HUES6 (cell line): ENCODE results near the gene EPG5.

Source experiments
- H3K27ac ChIP-seq: 2 replicates; pipeline ENCODE4 v1.7.0; 2013; ENCODE audit warnings: low read depth, mild to moderate bottlenecking, low read length, inconsistent platforms
- H3K27me3 ChIP-seq: 2 replicates; pipeline ENCODE4 v1.6.1; 2013; ENCODE audit warnings: low read length; ENCODE audit not compliant: control insufficient read depth, insufficient read depth
- H3K36me3 ChIP-seq: 2 replicates; pipeline ENCODE4 v1.6.1; 2013; ENCODE audit warnings: low read length; ENCODE audit not compliant: control insufficient read depth, insufficient read depth
- H3K4me1 ChIP-seq: 2 replicates; pipeline ENCODE4 v1.6.1; 2013; ENCODE audit warnings: low read length; ENCODE audit not compliant: control insufficient read depth, insufficient read depth
- H3K4me3 ChIP-seq: 2 replicates; pipeline ENCODE4 v1.5.1; 2013; ENCODE audit warnings: low read depth, low read length
- H3K9ac ChIP-seq: one replicate; pipeline ENCODE4 v1.6.1; 2013; ENCODE audit warnings: mild to moderate bottlenecking, low read length
- H3K9me3 ChIP-seq: 2 replicates; pipeline ENCODE4 v1.6.1; 2013; ENCODE audit warnings: low read depth, low read length; ENCODE audit not compliant: control insufficient read depth, insufficient read depth

Gene EPG5

GRCh38 chr18:45839414-45840395, 127.4 kb downstream of the EPG5 start:
- H3K4me3 ChIP-seq, result no peak overlapping the region
- H3K27ac ChIP-seq, result no peak overlapping the region
- H3K9me3 ChIP-seq, result no peaks in the 10 kb centered on the region
- peaks cover 12% of the 10 kb centered on the region; the same call in 1 of the 2 replicates for H3K4me1 ChIP-seq
- no peaks in the 10 kb centered on the region for H3K36me3 ChIP-seq
- no peak overlapping the region for H3K9ac ChIP-seq
- peaks cover 50% of the 10 kb centered on the region for H3K27me3 ChIP-seq

DNA sequence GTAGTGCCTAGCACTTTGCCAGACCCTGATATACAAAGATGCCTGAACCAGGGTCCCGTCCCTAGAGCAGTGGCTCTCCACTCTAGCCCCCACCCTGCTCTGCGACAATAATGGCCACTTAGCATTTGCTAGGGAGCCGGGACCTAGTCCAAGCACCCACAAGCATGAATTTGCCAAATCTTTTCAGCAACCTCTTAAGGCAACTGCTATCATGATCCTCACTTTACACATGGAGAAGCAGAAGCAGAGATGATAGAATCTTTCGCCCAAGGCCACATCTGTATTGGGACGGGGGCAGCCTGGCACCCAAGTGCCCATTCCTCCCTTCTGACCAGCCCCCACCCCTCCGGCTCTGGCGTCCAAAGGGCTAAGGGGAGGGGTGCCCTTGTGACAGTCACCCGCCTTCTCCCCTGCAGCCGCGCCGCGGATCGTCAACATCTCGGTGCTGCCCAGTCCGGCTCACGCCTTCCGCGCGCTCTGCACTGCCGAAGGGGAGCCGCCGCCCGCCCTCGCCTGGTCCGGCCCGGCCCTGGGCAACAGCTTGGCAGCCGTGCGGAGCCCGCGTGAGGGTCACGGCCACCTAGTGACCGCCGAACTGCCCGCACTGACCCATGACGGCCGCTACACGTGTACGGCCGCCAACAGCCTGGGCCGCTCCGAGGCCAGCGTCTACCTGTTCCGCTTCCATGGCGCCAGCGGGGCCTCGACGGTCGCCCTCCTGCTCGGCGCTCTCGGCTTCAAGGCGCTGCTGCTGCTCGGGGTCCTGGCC, 128.6 kb downstream of the EPG5 start:
- H3K4me1 ChIP-seq, result peaks cover 12% of the 10 kb centered on the region; the same call in 1 of the 2 replicates
- H3K4me3 ChIP-seq, result peak overlapping the region; percentile 59
- no peak overlapping the region for H3K9ac ChIP-seq
- H3K27ac ChIP-seq, result no peak overlapping the region
- no peaks in the 10 kb centered on the region for H3K9me3 ChIP-seq
- no peaks in the 10 kb centered on the region for H3K36me3 ChIP-seq
- H3K27me3 ChIP-seq, result peaks cover 58% of the 10 kb centered on the region

DNA sequence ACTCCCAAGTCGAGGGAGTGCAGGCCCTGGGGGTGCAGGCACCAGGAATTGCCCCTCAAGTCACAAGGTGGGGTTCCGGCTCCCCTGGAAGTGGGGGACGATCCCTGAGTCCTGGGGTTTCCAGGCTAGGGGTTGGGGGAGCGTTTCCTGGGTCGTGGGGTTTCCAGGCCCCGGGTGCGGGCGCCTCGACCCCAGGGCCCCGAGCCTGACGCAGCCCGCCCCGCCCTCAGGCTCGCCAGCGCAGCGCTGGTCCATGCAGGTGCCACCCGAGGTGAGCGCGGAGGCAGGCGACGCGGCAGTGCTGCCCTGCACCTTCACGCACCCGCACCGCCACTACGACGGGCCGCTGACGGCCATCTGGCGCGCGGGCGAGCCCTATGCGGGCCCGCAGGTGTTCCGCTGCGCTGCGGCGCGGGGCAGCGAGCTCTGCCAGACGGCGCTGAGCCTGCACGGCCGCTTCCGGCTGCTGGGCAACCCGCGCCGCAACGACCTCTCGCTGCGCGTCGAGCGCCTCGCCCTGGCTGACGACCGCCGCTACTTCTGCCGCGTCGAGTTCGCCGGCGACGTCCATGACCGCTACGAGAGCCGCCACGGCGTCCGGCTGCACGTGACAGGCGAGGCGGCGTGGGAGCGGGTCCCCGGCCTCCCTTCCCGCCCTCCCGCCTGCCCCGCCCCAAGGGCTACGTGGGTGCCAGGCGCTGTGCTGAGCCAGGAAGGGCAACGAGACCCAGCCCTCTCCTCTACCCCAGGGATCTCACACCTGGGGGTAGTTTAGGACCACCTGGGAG, 129.7 kb downstream of the EPG5 start:
- no peaks in the 10 kb centered on the region for H3K36me3 ChIP-seq
- H3K4me1 ChIP-seq, result peaks cover 12% of the 10 kb centered on the region; the same call in 1 of the 2 replicates
- peak overlapping the region; percentile 59 for H3K4me3 ChIP-seq
- H3K27ac ChIP-seq, result no peak overlapping the region
- peaks cover 58% of the 10 kb centered on the region for H3K27me3 ChIP-seq
- no peak overlapping the region for H3K9ac ChIP-seq
- no peaks in the 10 kb centered on the region for H3K9me3 ChIP-seq

DNA sequence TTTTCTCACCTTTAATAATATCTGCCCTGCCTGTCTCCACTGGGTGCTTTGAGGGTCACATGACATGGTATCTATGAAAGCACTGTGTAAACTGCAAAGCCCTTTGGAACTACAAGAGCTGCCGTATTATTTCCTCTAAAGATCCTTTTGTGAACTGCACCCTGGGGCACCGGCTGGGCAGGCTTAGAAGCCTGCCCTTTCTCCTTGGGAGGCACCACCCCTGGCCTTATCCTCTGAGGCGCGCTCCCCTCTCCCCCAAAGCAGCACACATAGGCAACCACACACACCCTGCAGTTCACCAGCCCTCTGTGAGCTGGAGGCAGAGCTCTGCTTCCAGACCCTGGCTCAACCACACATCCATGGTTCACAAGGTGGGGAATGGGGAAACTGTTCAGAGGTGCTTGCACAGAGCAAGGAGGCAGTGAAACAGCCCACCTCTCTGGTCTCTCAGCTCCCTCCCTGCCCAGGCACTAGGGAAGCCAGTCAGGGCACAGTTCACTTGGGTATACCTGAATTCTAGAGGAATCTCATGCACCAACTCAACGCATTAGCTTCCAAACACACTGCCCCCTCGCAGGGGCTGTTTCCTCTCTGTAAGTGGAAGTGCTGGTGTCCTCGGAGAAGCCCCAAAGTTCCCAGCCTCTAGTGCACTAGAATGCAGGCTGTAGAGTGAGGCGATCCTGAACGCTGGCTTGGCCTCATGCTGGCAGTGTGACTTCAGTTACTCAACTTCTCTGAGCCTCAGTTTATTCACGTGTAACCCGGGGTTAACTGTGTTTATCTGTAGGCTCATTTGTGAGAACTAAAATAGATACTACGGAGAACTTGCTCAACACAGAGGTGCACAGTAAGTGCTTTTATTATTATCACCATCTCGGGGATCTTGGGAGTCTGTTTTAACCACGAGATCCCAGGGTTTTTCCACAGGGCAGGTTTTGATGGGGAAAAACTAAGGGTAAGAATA, 130.6 kb downstream of the EPG5 start:
- Histone ChIP-seq H3K9me3 (no peaks in the 10 kb centered on the region), H3K9ac (peak overlapping the region; percentile 12), H3K36me3 (no peaks in the 10 kb centered on the region), H3K4me1 (peaks cover 12% of the 10 kb centered on the region; the same call in 1 of the 2 replicates), H3K27ac (no peak overlapping the region), H3K4me3 (peak overlapping the region; percentile 59; the same call in 1 of the 2 replicates), H3K27me3 (peaks cover 58% of the 10 kb centered on the region)

GRCh38 chr18:45835057-45835636, 132.0 kb downstream of the EPG5 start:
- Histone ChIP-seq H3K9me3 (no peaks in the 10 kb centered on the region), H3K36me3 (no peaks in the 10 kb centered on the region), H3K4me1 (peaks cover 12% of the 10 kb centered on the region; the same call in 1 of the 2 replicates), H3K4me3 (no peak overlapping the region), H3K9ac (no peak overlapping the region), H3K27ac (no peak overlapping the region), H3K27me3 (peaks cover 58% of the 10 kb centered on the region)

GRCh38 chr18:45834306-45834705, 132.8 kb downstream of the EPG5 start:
- Histone ChIP-seq H3K4me1 (peaks cover 16% of the 10 kb centered on the region; the same call in 1 of the 2 replicates), H3K4me3 (no peak overlapping the region), H3K27me3 (peaks cover 53% of the 10 kb centered on the region), H3K9me3 (no peaks in the 10 kb centered on the region), H3K27ac (no peak overlapping the region), H3K9ac (no peak overlapping the region), H3K36me3 (no peaks in the 10 kb centered on the region)

GRCh38 chr18:45833846-45834245, 133.3 kb downstream of the EPG5 start:
- H3K9me3 ChIP-seq, result no peaks in the 10 kb centered on the region
- no peak overlapping the region for H3K4me3 ChIP-seq
- H3K36me3 ChIP-seq, result no peaks in the 10 kb centered on the region
- no peak overlapping the region for H3K27ac ChIP-seq
- peaks cover 20% of the 10 kb centered on the region; the same call in 1 of the 2 replicates for H3K4me1 ChIP-seq
- H3K9ac ChIP-seq, result no peak overlapping the region
- peaks cover 49% of the 10 kb centered on the region for H3K27me3 ChIP-seq

DNA sequence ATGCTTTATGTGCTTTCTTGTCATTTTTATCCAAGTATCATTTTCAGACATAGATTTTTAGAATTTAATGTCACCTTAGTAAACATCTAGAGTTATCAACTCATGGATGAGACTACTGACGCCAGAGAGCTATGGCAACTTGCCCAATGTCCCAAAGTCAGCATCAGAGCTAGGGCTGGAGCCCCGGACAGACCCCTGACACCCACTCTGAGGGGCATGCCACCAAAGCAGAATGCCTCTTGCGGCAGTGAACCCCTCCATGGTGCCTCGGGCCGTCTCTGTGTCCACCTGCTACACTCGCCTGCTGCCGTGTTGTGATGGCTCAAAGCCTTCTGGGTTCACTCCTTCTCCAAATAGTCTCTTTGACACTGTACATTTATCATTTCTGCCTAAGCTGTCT, 136.2 kb downstream of the EPG5 start:
- H3K4me3 ChIP-seq, result no peak overlapping the region
- H3K9me3 ChIP-seq, result no peaks in the 10 kb centered on the region
- H3K27ac ChIP-seq, result no peak overlapping the region
- no peaks in the 10 kb centered on the region for H3K36me3 ChIP-seq
- H3K9ac ChIP-seq, result no peak overlapping the region
- H3K27me3 ChIP-seq, result peaks cover 19% of the 10 kb centered on the region
- peaks cover 19% of the 10 kb centered on the region; the same call in 1 of the 2 replicates for H3K4me1 ChIP-seq

DNA sequence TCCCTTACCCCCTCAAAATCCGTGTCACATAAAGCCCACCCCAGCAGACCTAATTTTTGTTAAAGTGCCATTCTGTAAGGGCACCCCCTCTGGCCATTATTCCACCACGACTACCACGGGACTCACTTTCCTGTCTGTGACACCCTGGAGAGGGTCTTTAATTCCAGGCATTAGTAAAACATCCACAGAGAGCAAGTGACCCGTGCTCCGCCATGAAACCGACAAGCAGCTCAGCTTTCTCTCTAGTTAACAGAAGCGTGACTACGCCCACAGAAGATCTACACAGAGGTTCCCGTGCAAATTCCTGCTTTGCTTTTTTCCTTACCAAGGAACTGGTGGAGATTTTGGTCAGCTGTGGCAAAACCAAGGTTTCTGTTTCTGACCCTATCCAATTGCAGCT, 137.3 kb downstream of the EPG5 start:
- H3K4me3 ChIP-seq, result no peak overlapping the region
- peaks cover 25% of the 10 kb centered on the region; the same call in 1 of the 2 replicates for H3K4me1 ChIP-seq
- peaks cover 10% of the 10 kb centered on the region for H3K27me3 ChIP-seq
- H3K9ac ChIP-seq, result no peak overlapping the region
- H3K9me3 ChIP-seq, result no peaks in the 10 kb centered on the region
- H3K36me3 ChIP-seq, result no peaks in the 10 kb centered on the region
- no peak overlapping the region for H3K27ac ChIP-seq
